Mesothelial cell of epicardium (in vitro differentiated cells): ENCODE measurements around the gene CLSTN2. TPM values are rescaled to one million over a fixed set of nuclear protein-coding genes. Genes with fewer than 3 reads are reported as not detected.

Source experiments
- DNase-seq, 2 experiments: peaks; one replicate each; pipeline ENCODE4 v3.0.0; 2021; ENCODE audit warnings: low spot score in 2 of 2; ENCODE audit not compliant: unreplicated experiment in 2 of 2
- H3K27ac Mint-ChIP-seq: 2 replicates; pipeline ENCODE4 v1.8.0; 2021; ENCODE audit warnings: mixed read lengths
- H3K27me3 Mint-ChIP-seq: 2 replicates; pipeline ENCODE4 v1.8.0; 2021; ENCODE audit warnings: low read depth, mixed read lengths
- H3K36me3 Mint-ChIP-seq: 2 replicates; pipeline ENCODE4 v1.8.0; 2021; ENCODE audit warnings: mixed read lengths
- H3K4me1 Mint-ChIP-seq: 2 replicates; pipeline ENCODE4 v1.8.0; 2021; ENCODE audit warnings: mixed read lengths
- H3K4me3 Mint-ChIP-seq: 2 replicates; pipeline ENCODE4 v1.8.0; 2021; ENCODE audit warnings: mild to moderate bottlenecking, moderate library complexity, mixed read lengths
- H3K9me3 Mint-ChIP-seq: 2 replicates; pipeline ENCODE4 v1.8.0; 2021; ENCODE audit warnings: mixed read lengths
- CTCF ChIP-seq: fragments of 200-600 bp; sonication (generic); IDR thresholded peaks from one replicate; pipeline ENCODE4 v1.5.0; 2021; ENCODE audit warnings: antibody characterized with exemption; ENCODE audit not compliant: unreplicated experiment
- total RNA-seq: library from RNA; stranded (reverse); gene quantifications from 3 replicates; pipeline ENCODE4 v1.2.1, GENCODE V29; 2021

The CLSTN2 gene
- total RNA-seq, 1 donor from 2014 or later = 18.2 TPM

DNA sequence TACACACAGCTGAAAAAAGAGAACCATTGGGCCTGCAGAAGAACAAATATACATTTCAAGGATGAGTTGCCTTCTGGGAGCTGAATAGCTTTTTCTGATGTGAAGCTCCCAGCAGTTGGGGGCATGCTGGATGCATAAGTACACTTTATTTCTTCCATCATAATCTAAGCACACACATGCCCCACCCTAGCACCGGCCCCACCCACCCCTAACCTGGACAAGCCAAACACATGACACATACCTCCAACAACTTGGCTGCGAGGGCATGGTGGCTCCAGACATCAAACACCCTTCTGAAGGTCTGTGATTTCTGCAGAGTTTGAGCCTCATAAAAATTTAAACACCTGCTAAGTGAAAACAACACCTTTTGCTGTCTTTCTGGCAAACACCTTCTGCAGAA, 435.7 kb downstream of the CLSTN2 start:
- Mint-ChIP-seq H3K4me1 (peaks cover 13% of the 10 kb centered on the region), H3K4me3 (no peak overlapping the region), H3K9me3 (no peaks in the 10 kb centered on the region), H3K27me3 (no peaks in the 10 kb centered on the region), H3K27ac (no peak overlapping the region), H3K36me3 (no peaks in the 10 kb centered on the region)
- TF ChIP-seq CTCF = no peak
- no peak for DNase-seq

DNA sequence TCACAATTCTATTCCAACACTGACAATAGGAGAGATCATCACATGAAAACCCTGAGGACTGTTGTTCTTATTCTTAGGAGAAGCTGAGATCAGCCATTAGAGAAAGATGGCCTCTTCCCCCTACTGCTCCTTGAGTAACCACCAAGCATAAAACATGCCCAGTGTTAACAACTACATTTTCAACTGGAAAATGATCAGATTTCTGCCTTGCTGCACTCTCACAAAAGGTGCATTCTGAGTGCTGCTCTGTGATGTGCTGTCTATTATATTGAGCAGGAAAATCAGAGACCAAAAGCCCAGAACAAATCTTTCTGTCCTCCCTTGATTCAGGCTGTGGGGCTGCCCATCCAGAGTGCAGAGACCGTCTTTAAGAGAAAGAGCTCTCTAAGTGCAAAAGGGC, 438.2 kb downstream of the CLSTN2 start:
- H3K36me3 Mint-ChIP-seq = no peaks in the 10 kb centered on the region
- no peak overlapping the region for H3K27ac Mint-ChIP-seq
- H3K27me3 Mint-ChIP-seq = no peaks in the 10 kb centered on the region
- no peaks in the 10 kb centered on the region for H3K9me3 Mint-ChIP-seq
- DNase-seq = no peak
- no peaks in the 10 kb centered on the region for H3K4me1 Mint-ChIP-seq
- no peak overlapping the region for H3K4me3 Mint-ChIP-seq
- no peak for TF ChIP-seq CTCF

- H3K27ac Mint-ChIP-seq = no peak overlapping the region
- no peak for TF ChIP-seq CTCF
- H3K27me3 Mint-ChIP-seq = no peaks in the 10 kb centered on the region
- H3K4me1 Mint-ChIP-seq = no peaks in the 10 kb centered on the region
- no peak for DNase-seq
- H3K4me3 Mint-ChIP-seq = no peak overlapping the region
- no peaks in the 10 kb centered on the region for H3K36me3 Mint-ChIP-seq
- no peaks in the 10 kb centered on the region for H3K9me3 Mint-ChIP-seq
These were observed 440.0 kb downstream of the CLSTN2 start for GRCh38 chr3:140375002-140375401.

DNA sequence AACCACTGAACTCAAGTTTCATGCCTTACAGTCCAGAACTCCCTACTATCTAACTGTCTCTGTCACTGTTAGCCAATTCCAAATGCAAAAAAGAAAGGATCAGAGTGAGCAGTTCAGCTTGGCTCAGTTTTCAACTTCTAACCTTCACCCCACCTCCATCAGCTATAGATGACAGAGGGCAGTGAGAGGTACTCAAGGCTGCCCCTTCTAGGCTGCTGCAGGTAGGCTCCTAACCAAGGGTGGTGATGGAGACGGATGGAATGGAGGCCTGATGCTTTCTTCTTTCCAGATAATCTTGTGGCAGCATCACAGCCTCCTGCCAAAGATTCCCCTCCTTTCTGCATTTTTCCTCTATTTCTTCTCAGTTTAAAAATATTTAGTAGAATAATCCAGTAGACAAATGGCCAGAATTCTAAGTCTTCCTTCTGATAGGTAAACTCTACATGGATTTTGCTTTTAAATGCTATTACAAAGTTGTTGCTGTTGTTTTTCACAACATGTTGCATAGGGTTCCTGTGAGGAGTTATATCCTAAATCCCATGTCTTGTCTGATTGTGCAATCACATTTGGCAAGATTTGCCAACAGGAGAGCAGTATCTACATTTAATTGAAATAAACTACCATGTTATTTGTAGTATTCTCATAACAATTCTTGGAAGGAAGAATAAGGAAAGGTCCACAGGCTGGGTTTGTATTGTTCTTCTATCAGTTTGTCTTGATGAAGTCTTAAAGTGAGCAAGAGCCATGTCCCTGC, 441.3 kb downstream of the CLSTN2 start:
- no peak for DNase-seq
- H3K4me1 Mint-ChIP-seq = no peaks in the 10 kb centered on the region
- H3K27me3 Mint-ChIP-seq = no peaks in the 10 kb centered on the region

GRCh38 chr3:140377644-140378043, 442.7 kb downstream of the CLSTN2 start:
- no peak for TF ChIP-seq CTCF
- Mint-ChIP-seq H3K9me3 (no peaks in the 10 kb centered on the region), H3K4me1 (no peaks in the 10 kb centered on the region), H3K27me3 (no peaks in the 10 kb centered on the region), H3K27ac (no peak overlapping the region), H3K4me3 (no peak overlapping the region), H3K36me3 (no peaks in the 10 kb centered on the region)
- no peak for DNase-seq

More for the DNA sequence above, 441.3 kb downstream of the CLSTN2 start:
- H3K36me3 Mint-ChIP-seq = no peaks in the 10 kb centered on the region
- no peak overlapping the region for H3K27ac Mint-ChIP-seq
- H3K9me3 Mint-ChIP-seq = no peaks in the 10 kb centered on the region
- TF ChIP-seq CTCF = no peak
- H3K4me3 Mint-ChIP-seq = no peak overlapping the region
